Muscle layer of duodenum (tissue), 2 donors: ENCODE measurements around the gene EMX2.

Experiments used
- H3K27ac ChIP-seq: one replicate; pipeline ENCODE4 v1.7.0; 2013; ENCODE audit warnings: mild to moderate bottlenecking, low read length
- H3K27me3 ChIP-seq: one replicate; pipeline ENCODE4 v1.7.0; 2013; ENCODE audit warnings: low read depth, mild to moderate bottlenecking, control low read depth, low read length
- H3K36me3 ChIP-seq, 2 donors: one replicate each; pipeline ENCODE4 v1.7.0; 2013; ENCODE audit warnings: low read length in 2 of 2, control low read depth in 1 of 2, mild to moderate bottlenecking in 1 of 2; ENCODE audit not compliant: insufficient read depth in 2 of 2, control insufficient read depth in 1 of 2
- H3K4me1 ChIP-seq, 2 donors: one replicate each; pipeline ENCODE4 v1.7.0; 2013; ENCODE audit warnings: low read length in 2 of 2, mild to moderate bottlenecking in 2 of 2, control low read depth in 1 of 2, moderate library complexity in 1 of 2; ENCODE audit not compliant: insufficient read depth in 2 of 2, control insufficient read depth in 1 of 2
- H3K4me3 ChIP-seq, 2 donors: one replicate each; pipeline ENCODE4 v1.7.0; 2013; ENCODE audit warnings: low read length in 2 of 2, low read depth in 1 of 2, mild to moderate bottlenecking in 1 of 2
- H3K9me3 ChIP-seq, 2 donors: one replicate each; pipeline ENCODE4 v1.7.0; 2013; ENCODE audit warnings: low read length in 2 of 2, control low read depth in 1 of 2, mild to moderate bottlenecking in 1 of 2; ENCODE audit not compliant: control insufficient read depth in 1 of 2
- donor health status: healthy.

Gene EMX2

GRCh38 chr10:117553815-117554172 lies 11.2 kb downstream of the EMX2 start:
- Histone ChIP-seq H3K36me3 (no peaks in the 10 kb centered on the region), H3K9me3 (no peaks in the 10 kb centered on the region), H3K4me3 (no peak overlapping the region), H3K27me3 (peaks cover 61% of the 10 kb centered on the region), H3K27ac (no peak overlapping the region), H3K4me1 (peaks cover 0 to 30% of the 10 kb centered on the region in 2 donors)

DNA sequence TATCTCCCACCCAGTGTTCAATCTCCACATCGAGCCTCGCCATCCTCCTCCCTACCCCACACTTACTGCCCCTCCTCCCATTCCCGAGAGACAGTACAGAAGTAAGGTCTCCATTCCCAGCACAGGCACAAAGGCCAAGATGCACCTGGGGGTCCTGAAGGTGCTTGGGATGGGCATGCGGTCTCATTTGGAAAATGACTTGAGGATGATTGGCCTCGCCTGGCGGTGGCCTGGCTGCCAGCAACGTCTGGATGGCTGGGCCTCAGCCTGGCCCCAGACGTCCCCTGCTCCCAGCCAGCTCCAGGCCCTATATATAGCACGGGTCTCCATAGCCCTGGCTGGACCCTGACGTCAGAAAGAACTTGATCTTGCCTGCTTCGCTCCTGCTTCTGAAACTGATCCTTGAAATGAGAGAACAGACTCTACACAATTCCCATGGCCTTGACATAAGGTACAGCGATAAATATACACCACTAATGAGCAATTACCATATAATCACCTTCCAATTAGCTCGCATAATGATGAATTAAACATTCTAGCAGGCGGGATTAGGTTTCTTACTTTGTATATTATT lies 11.8 kb downstream of the EMX2 start:
- H3K9me3 ChIP-seq: no peaks in the 10 kb centered on the region
- H3K4me3 ChIP-seq: no peak overlapping the region
- H3K36me3 ChIP-seq: no peaks in the 10 kb centered on the region
- H3K27ac ChIP-seq: no peak overlapping the region
- peaks cover 0 to 30% of the 10 kb centered on the region in 2 donors for H3K4me1 ChIP-seq
- peaks cover 58% of the 10 kb centered on the region for H3K27me3 ChIP-seq

DNA sequence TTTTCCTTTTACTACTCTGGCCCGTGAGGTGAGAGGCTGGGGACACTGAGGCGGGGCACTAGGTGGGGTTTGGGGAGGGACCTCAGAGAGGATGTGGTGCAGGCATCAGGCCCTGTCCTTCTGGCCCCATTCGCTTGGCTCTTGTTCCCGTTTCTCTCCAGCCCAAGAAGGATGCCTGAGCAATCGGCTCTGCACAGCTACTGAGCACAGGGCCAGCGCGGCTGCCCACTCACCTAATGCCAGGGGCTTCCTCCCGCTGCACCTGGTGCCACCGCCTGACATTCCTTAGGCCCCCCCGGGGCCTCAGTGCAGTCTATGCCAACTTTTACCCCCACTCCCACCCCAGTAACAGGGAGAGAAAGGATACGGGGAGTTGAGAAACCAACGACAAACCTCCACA lies 12.5 kb downstream of the EMX2 start:
- peaks cover 0 to 30% of the 10 kb centered on the region in 2 donors for H3K4me1 ChIP-seq
- no peak overlapping the region for H3K27ac ChIP-seq
- no peak overlapping the region for H3K4me3 ChIP-seq
- no peaks in the 10 kb centered on the region for H3K36me3 ChIP-seq
- no peaks in the 10 kb centered on the region for H3K9me3 ChIP-seq
- H3K27me3 ChIP-seq: peaks cover 51% of the 10 kb centered on the region

DNA sequence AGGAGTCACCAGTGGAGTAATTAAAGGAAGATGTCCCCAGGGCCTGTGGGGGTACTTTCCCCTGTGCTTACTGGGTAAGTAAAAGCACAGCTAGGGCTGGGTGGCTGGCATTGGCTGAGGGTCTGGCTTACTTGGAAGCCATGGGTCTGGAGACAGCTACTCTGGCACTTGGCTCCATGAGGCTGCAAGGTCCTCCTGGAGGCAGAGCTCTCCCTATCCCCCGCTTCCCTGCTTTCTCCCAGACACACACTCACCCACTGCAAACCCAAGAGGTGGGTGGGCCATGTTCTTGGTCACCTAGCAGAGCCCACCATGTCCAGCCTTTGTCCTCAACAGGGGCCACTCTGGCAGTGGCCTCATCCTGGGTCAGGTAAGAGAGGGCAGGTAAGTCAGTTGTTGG lies 13.3 kb downstream of the EMX2 start:
- H3K27ac ChIP-seq: no peak overlapping the region
- no peak overlapping the region for H3K4me3 ChIP-seq
- H3K4me1 ChIP-seq: peaks cover 0 to 30% of the 10 kb centered on the region in 2 donors
- no peaks in the 10 kb centered on the region for H3K36me3 ChIP-seq
- H3K9me3 ChIP-seq: no peaks in the 10 kb centered on the region
- peaks cover 46% of the 10 kb centered on the region for H3K27me3 ChIP-seq

DNA sequence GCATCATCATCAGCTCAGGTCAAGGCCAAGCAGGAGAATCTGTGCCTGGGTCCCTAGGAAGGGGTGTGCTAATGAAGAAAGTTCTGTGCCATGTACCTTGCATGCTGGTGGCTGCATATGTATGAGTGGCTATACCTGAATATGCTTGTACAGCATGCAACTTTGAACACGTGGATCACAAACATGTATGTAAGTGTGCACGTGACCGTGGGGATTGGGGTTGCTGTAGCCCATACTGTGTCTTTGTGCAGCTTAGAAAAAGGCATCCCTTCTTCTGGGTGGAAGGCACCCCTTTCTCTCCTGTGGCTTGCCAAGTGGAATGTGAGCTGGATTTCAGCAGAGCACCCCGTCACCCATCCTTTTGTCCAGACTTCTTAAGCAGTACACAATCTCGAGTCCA lies 13.8 kb downstream of the EMX2 start:
- no peaks in the 10 kb centered on the region for H3K9me3 ChIP-seq
- H3K27ac ChIP-seq: no peak overlapping the region
- H3K4me3 ChIP-seq: no peak overlapping the region
- H3K4me1 ChIP-seq: peaks cover 0 to 27% of the 10 kb centered on the region in 2 donors
- peaks cover 46% of the 10 kb centered on the region for H3K27me3 ChIP-seq
- no peaks in the 10 kb centered on the region for H3K36me3 ChIP-seq

GRCh38 chr10:117559712-117560111 lies 17.2 kb downstream of the EMX2 start:
- Histone ChIP-seq H3K4me1 (no peaks in the 10 kb centered on the region), H3K36me3 (no peaks in the 10 kb centered on the region), H3K9me3 (no peaks in the 10 kb centered on the region), H3K27ac (no peak overlapping the region), H3K4me3 (no peak overlapping the region), H3K27me3 (peaks cover 16% of the 10 kb centered on the region)

DNA sequence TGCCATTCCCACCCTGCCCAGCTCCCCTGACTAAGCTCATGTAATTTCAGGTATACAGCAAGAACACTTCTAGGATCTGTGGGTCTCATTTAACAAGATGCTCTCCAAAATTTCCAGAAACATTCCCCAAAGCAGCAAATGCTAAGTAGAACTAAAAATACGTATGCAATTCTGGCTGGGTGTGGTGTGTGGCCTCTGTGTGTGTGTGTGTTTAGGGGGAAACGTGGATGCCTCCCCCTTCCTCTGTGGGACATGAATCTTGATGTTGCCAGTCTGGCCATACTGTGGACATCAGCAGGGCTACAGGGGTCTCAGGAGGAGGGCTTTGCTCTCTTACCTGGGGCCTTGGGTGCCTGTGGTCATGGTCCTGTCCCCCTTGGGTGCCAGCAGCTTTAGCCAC lies 18.4 kb downstream of the EMX2 start:
- Histone ChIP-seq H3K36me3 (no peaks in the 10 kb centered on the region), H3K27ac (no peak overlapping the region), H3K9me3 (no peaks in the 10 kb centered on the region), H3K27me3 (peaks cover 6% of the 10 kb centered on the region), H3K4me1 (no peaks in the 10 kb centered on the region), H3K4me3 (no peak overlapping the region)

GRCh38 chr10:117562220-117562619 lies 19.7 kb downstream of the EMX2 start:
- no peaks in the 10 kb centered on the region for H3K27me3 ChIP-seq

GRCh38 chr10:117562896-117563737 lies 20.6 kb downstream of the EMX2 start:
- Histone ChIP-seq H3K36me3 (no peaks in the 10 kb centered on the region), H3K4me3 (no peak overlapping the region), H3K9me3 (no peaks in the 10 kb centered on the region), H3K27me3 (no peaks in the 10 kb centered on the region), H3K27ac (no peak overlapping the region), H3K4me1 (no peaks in the 10 kb centered on the region)

More at GRCh38 chr10:117562220-117562619, 19.7 kb downstream of the EMX2 start:
- H3K9me3 ChIP-seq: no peaks in the 10 kb centered on the region
- H3K4me3 ChIP-seq: no peak overlapping the region
- H3K36me3 ChIP-seq: no peaks in the 10 kb centered on the region
- no peaks in the 10 kb centered on the region for H3K4me1 ChIP-seq
- no peak overlapping the region for H3K27ac ChIP-seq

DNA sequence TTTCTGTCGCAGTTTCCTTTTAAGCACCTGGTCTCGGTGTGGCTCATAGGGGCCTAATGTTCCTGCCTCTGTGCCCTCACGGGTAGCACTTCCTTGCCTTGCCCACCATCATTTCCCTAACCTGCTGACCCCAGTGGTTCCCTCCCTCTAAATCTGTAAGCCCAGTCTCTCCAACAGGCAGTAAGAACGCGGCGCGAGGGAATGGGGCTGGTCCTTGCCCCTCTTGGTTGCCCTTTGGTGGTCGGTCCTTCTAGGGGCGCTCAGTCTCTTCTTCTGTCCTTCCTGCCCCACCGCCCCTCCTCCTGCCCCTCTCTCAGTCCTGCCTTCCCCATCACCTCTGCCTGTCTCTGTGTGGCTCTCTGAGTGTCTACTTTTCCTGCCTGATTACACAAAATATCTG lies 21.2 kb downstream of the EMX2 start:
- Histone ChIP-seq H3K4me3 (no peak overlapping the region), H3K36me3 (no peaks in the 10 kb centered on the region), H3K27me3 (no peaks in the 10 kb centered on the region), H3K4me1 (no peaks in the 10 kb centered on the region), H3K27ac (no peak overlapping the region), H3K9me3 (no peaks in the 10 kb centered on the region)

DNA sequence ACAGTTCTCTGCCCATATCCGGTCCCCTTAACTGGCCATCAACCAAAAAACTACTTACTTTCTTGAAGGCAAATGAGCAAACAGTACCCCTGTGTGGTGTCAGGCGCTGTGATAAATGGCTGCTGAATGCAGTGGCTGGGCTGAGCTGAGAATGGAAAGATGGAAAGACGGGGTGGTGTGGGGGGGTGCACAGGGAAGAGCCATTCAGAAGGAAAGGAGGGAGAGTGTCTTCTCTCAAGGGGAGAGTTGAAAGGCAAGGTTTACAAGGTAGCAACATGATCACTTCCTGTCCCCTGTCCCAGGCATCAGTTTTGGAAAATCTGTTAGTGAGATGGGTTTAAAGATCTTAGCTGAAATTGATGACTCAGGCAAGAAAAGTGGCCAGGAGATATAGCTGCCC lies 22.5 kb downstream of the EMX2 start:
- no peaks in the 10 kb centered on the region for H3K36me3 ChIP-seq
- H3K27ac ChIP-seq: no peak overlapping the region
- no peaks in the 10 kb centered on the region for H3K4me1 ChIP-seq
- H3K27me3 ChIP-seq: no peaks in the 10 kb centered on the region
- H3K9me3 ChIP-seq: no peaks in the 10 kb centered on the region
- no peak overlapping the region for H3K4me3 ChIP-seq

DNA sequence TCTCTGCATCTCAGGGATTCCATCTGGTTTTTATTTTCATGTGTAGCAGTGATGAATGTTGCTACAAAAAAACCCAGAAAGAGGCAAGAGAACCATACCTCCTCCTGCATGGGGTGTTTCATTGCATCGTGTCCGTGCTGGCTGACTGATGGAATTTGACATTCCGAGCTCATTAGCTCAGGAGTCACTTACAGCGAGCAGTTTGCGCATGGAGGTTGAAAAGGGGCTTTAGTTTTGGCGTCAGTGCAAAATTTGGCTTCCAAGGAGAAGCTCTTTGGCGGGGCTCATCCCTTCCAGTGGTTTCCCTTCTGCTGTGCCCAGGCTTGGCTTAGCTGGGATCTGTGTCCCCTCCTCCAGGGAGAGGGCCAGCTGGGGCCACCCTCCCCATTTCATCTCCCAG lies 25.8 kb downstream of the EMX2 start:
- Histone ChIP-seq H3K4me3 (no peak overlapping the region), H3K27ac (no peak overlapping the region), H3K9me3 (no peaks in the 10 kb centered on the region), H3K4me1 (no peaks in the 10 kb centered on the region), H3K27me3 (no peaks in the 10 kb centered on the region), H3K36me3 (no peaks in the 10 kb centered on the region)
